Skin epidermis (tissue), 12 donors: ENCODE measurements around the gene LIPA.
A peak's percentile ranks its signal among the peaks of the same experiment; 100 is the strongest.
"Not testable (repeated sequence)": the region's sequence is repeated elsewhere in the genome, so short reads cannot be mapped to it uniquely, and the experiment has no call there.

Experiments
- H3K27ac ChIP-seq, 21 experiments: fragments of 200-600 bp; sonication (generic) in 11 of 21; one replicate each; pipeline ENCODE4 v1.5.0; 2020; ENCODE audit warnings: mild to moderate bottlenecking in 3 of 21, inconsistent platforms in 2 of 21, moderate library complexity in 2 of 21
- H3K4me3 ChIP-seq, 7 experiments: fragments of 200-600 bp; sonication (generic) in 2 of 7; one replicate each; pipeline ENCODE4 v1.5.0; 2020; ENCODE audit warnings: inconsistent platforms in 2 of 7, mild to moderate bottlenecking in 2 of 7, moderate library complexity in 1 of 7

Gene LIPA

GRCh38 chr10:89183571-89183970, 68.0 kb downstream of the LIPA start:
- Histone ChIP-seq H3K4me3 (no peak overlapping the region), H3K27ac (no peak overlapping the region)

GRCh38 chr10:89182894-89183293, 68.7 kb downstream of the LIPA start:
- Histone ChIP-seq H3K4me3 (no peak overlapping the region), H3K27ac (no peak overlapping the region)

- Histone ChIP-seq H3K4me3 (no peak overlapping the region), H3K27ac (no peak overlapping the region)
Observed at GRCh38 chr10:89175816-89176215, 75.8 kb downstream of the LIPA start.

- Histone ChIP-seq H3K27ac (peak overlapping the region in 6 of 21 experiments; percentile 3 to 52 (median 28)), H3K4me3 (no peak overlapping the region)
Observed at GRCh38 chr10:89173075-89173474, 78.5 kb downstream of the LIPA start.

GRCh38 chr10:89171996-89172395, 79.6 kb downstream of the LIPA start:
- no peak overlapping the region for H3K4me3 ChIP-seq

GRCh38 chr10:89171263-89171872, 80.2 kb downstream of the LIPA start:
- no peak overlapping the region for H3K4me3 ChIP-seq
- peak overlapping the region in 4 of 21 experiments; percentile 7 to 57 (median 54) for H3K27ac ChIP-seq

More at GRCh38 chr10:89171996-89172395, 79.6 kb downstream of the LIPA start:
- H3K27ac ChIP-seq, result peak overlapping the region in 3 of 21 experiments; percentile 52 to 57 (median 55)

GRCh38 chr10:89168354-89168900, 83.1 kb downstream of the LIPA start:
- H3K4me3 ChIP-seq, result not testable (repeated sequence)
- peak overlapping the region in 7 of 21 experiments; percentile 8 to 60 (median 20) for H3K27ac ChIP-seq

- H3K27ac ChIP-seq, result peak overlapping the region in 7 of 21 experiments; percentile 8 to 60 (median 55)
- H3K4me3 ChIP-seq, result no peak overlapping the region
Observed at GRCh38 chr10:89167915-89168314, 83.7 kb downstream of the LIPA start.

GRCh38 chr10:89165923-89166322, 85.7 kb downstream of the LIPA start:
- peak overlapping the region in 4 of 21 experiments; percentile 20 to 70 (median 54) for H3K27ac ChIP-seq
- H3K4me3 ChIP-seq, result no peak overlapping the region

- Histone ChIP-seq H3K4me3 (no peak overlapping the region), H3K27ac (peak overlapping the region in 4 of 21 experiments; percentile 19 to 79 (median 54))
Observed at GRCh38 chr10:89164920-89165319, 86.7 kb downstream of the LIPA start.

GRCh38 chr10:89164080-89164479, 87.5 kb downstream of the LIPA start:
- Histone ChIP-seq H3K27ac (peak overlapping the region in 18 of 21 experiments; percentile 6 to 81 (median 50)), H3K4me3 (no peak overlapping the region)
